Muscle layer of colon (tissue), 2 donors: ENCODE data around the gene TEX11.
"Not testable (repeated sequence)": the region's sequence is repeated elsewhere in the genome, so short reads cannot be mapped to it uniquely, and the experiment has no call there.

Experiments
- H3K27ac ChIP-seq: one replicate; pipeline ENCODE4 v1.7.0; 2013; ENCODE audit warnings: low read depth, mild to moderate bottlenecking, low read length, moderate library complexity
- H3K27me3 ChIP-seq, 2 donors: one replicate each; pipeline ENCODE4 v1.7.0; 2013; ENCODE audit warnings: low read length in 2 of 2, mild to moderate bottlenecking in 2 of 2; ENCODE audit not compliant: insufficient read depth in 2 of 2, control insufficient read depth in 1 of 2
- H3K36me3 ChIP-seq: one replicate; pipeline ENCODE4 v1.7.0; 2013; ENCODE audit warnings: mild to moderate bottlenecking, low read length; ENCODE audit not compliant: insufficient read depth
- H3K4me1 ChIP-seq: one replicate; pipeline ENCODE4 v1.7.0; 2013; ENCODE audit warnings: mild to moderate bottlenecking, low read length; ENCODE audit not compliant: insufficient read depth
- H3K4me3 ChIP-seq, 2 donors: one replicate each; pipeline ENCODE4 v1.7.0; 2013; ENCODE audit warnings: low read length in 2 of 2, low read depth in 1 of 2, mild to moderate bottlenecking in 1 of 2, moderate library complexity in 1 of 2
- H3K9ac ChIP-seq: one replicate; pipeline ENCODE4 v1.7.0; 2013; ENCODE audit warnings: low read length
- H3K9me3 ChIP-seq: one replicate; pipeline ENCODE4 v1.7.0; 2013; ENCODE audit warnings: mild to moderate bottlenecking, low read length
- donor health status: abdominal sarcoma.
- donor health status: Adenocarcinoma of cecum.

TEX11 gene

GRCh38 chrX:70908541-70908940 is at the start of gene TEX11:
TSS of gene TEX11 (minus strand) at chrX:70908711. CDS start at chrX:70907789, 922 bp downstream.
- Histone ChIP-seq H3K27me3 (no peaks in the 10 kb centered on the region), H3K9ac (no peak within 1 kb of the TSS), H3K36me3 (no peaks in the 10 kb centered on the region), H3K9me3 (no peaks in the 10 kb centered on the region), H3K4me1 (no peaks in the 10 kb centered on the region), H3K4me3 (no peak within 1 kb of the TSS), H3K27ac (no peak within 1 kb of the TSS)

- H3K27me3 ChIP-seq = no peaks in the 10 kb centered on the region
- no peak overlapping the region for H3K9ac ChIP-seq
- H3K36me3 ChIP-seq = no peaks in the 10 kb centered on the region
- H3K4me1 ChIP-seq = no peaks in the 10 kb centered on the region
- no peak overlapping the region for H3K4me3 ChIP-seq
- H3K9me3 ChIP-seq = no peaks in the 10 kb centered on the region
- H3K27ac ChIP-seq = no peak overlapping the region
Measured at GRCh38 chrX:70954871-70955270, 46.4 kb upstream of the TEX11 start.

GRCh38 chrX:70924294-70924911 is 15.9 kb upstream of the TEX11 start:
- H3K9me3 ChIP-seq = no peaks in the 10 kb centered on the region
- H3K27ac ChIP-seq = no peak overlapping the region
- no peak overlapping the region for H3K4me3 ChIP-seq
- no peaks in the 10 kb centered on the region for H3K36me3 ChIP-seq
- peaks cover 0 to 12% of the 10 kb centered on the region in 2 donors for H3K27me3 ChIP-seq
- H3K9ac ChIP-seq = no peak overlapping the region
- no peaks in the 10 kb centered on the region for H3K4me1 ChIP-seq

- Histone ChIP-seq H3K27me3 (peaks cover 0 to 12% of the 10 kb centered on the region in 2 donors), H3K27ac (no peak overlapping the region), H3K9ac (no peak overlapping the region), H3K36me3 (no peaks in the 10 kb centered on the region), H3K4me3 (no peak overlapping the region), H3K4me1 (no peaks in the 10 kb centered on the region), H3K9me3 (no peaks in the 10 kb centered on the region)
Measured at GRCh38 chrX:70922774-70923473, 14.4 kb upstream of the TEX11 start.

- Histone ChIP-seq H3K9ac (no peak overlapping the region), H3K36me3 (no peaks in the 10 kb centered on the region), H3K27ac (no peak overlapping the region), H3K4me1 (no peaks in the 10 kb centered on the region), H3K27me3 (peaks cover 0 to 7% of the 10 kb centered on the region in 2 donors), H3K4me3 (no peak overlapping the region), H3K9me3 (no peaks in the 10 kb centered on the region)
Measured at GRCh38 chrX:70921709-70922352, 13.3 kb upstream of the TEX11 start.

DNA sequence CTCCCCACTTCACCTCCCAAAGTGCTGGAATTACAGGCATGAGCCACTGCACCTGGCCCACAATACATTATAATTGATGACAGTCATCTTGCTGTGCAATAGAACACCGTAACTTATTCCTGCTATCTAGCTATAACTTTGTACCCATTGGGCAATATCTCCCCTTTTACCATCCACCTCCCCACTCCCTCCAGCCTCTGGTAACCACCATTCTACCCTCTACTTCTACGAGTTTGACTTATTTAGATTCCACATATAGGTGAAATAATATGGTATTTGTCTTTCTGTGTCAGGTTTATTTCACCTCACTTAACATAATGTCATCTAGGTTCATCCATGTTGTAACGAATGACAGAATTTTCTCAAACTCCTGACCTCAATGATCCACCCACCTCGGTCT is 8.2 kb upstream of the TEX11 start:
- no peak overlapping the region for H3K27ac ChIP-seq
- no peak overlapping the region for H3K9ac ChIP-seq
- H3K9me3 ChIP-seq = no peaks in the 10 kb centered on the region
- no peaks in the 10 kb centered on the region for H3K4me1 ChIP-seq
- no peaks in the 10 kb centered on the region for H3K36me3 ChIP-seq
- H3K27me3 ChIP-seq = no peaks in the 10 kb centered on the region
- no peak overlapping the region for H3K4me3 ChIP-seq

DNA sequence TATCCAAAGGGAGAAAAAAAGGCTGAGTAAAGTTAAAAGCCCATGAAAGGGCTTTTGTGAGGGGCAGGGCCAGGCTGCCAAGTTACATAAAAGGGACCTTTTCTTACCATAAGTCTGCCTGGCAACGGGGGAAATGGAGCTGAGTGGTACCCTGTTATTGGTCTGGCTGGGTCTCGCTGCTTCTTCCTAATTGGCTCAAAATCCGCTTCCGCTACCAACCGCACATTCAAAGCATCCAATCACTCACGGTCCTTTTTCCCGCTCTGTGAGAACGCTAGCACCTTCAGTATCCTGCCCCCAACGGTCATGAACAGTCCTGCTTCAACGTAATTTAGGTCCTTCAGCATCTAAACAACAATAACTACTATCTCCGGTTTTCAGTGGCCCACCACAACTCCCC is 611 bp downstream of the TEX11 start:
- Histone ChIP-seq H3K9ac (no peak overlapping the region), H3K36me3 (no peaks in the 10 kb centered on the region), H3K4me3 (no peak overlapping the region)

GRCh38 chrX:70901465-70901864 is 7.0 kb downstream of the TEX11 start:
- Histone ChIP-seq H3K27me3 (no peaks in the 10 kb centered on the region), H3K9ac (no peak overlapping the region), H3K36me3 (no peaks in the 10 kb centered on the region), H3K4me1 (no peaks in the 10 kb centered on the region), H3K4me3 (no peak overlapping the region), H3K9me3 (no peaks in the 10 kb centered on the region), H3K27ac (no peak overlapping the region)

More for the DNA sequence above, 611 bp downstream of the TEX11 start:
- Histone ChIP-seq H3K27ac (no peak overlapping the region), H3K27me3 (no peaks in the 10 kb centered on the region), H3K4me1 (no peaks in the 10 kb centered on the region), H3K9me3 (no peaks in the 10 kb centered on the region)

- H3K9ac ChIP-seq, H3K4me3 ChIP-seq, H3K27ac ChIP-seq, H3K36me3 ChIP-seq, H3K9me3 ChIP-seq, H3K4me1 ChIP-seq, H3K27me3 ChIP-seq: not testable (repeated sequence)
Measured at GRCh38 chrX:70890441-70890840, 18.1 kb downstream of the TEX11 start.

GRCh38 chrX:70878902-70879301 is 29.6 kb downstream of the TEX11 start:
- H3K4me1 ChIP-seq = no peaks in the 10 kb centered on the region
- peaks cover 0 to 4% of the 10 kb centered on the region in 2 donors for H3K27me3 ChIP-seq
- H3K4me3 ChIP-seq = no peak overlapping the region
- H3K9me3 ChIP-seq = no peaks in the 10 kb centered on the region
- H3K36me3 ChIP-seq = no peaks in the 10 kb centered on the region
- no peak overlapping the region for H3K9ac ChIP-seq
- no peak overlapping the region for H3K27ac ChIP-seq

GRCh38 chrX:70852294-70852693 is 56.2 kb downstream of the TEX11 start:
- no peak overlapping the region for H3K9ac ChIP-seq
- H3K27me3 ChIP-seq = peaks cover 0 to 7% of the 10 kb centered on the region in 2 donors
- H3K27ac ChIP-seq = no peak overlapping the region
- H3K4me3 ChIP-seq = no peak overlapping the region
- H3K36me3 ChIP-seq = no peaks in the 10 kb centered on the region
- H3K9me3 ChIP-seq = no peaks in the 10 kb centered on the region
- no peaks in the 10 kb centered on the region for H3K4me1 ChIP-seq
